OCI-LY1 (cell line): ENCODE data around the gene SUN5.

Source experiments
- EZH2 ChIP-seq: fragments of 200-600 bp; sonication (generic), shearing (Covaris generic); IDR thresholded peaks from 2 replicates; pipeline ENCODE4 v1.8.0; 2017; ENCODE audit warnings: borderline replicate concordance, mixed run types, mild to moderate bottlenecking, antibody characterized with exemption, low read length, moderate library complexity, mixed read lengths
- TF ChIP-seq, protein P1 (sequence below): fragments of 200-600 bp; sonication (generic), shearing (Covaris generic); IDR thresholded peaks from 2 replicates; pipeline ENCODE4 v1.5.1; 2017; ENCODE audit warnings: mild to moderate bottlenecking, antibody characterized with exemption, low read length, moderate library complexity, mixed read lengths

DNA sequence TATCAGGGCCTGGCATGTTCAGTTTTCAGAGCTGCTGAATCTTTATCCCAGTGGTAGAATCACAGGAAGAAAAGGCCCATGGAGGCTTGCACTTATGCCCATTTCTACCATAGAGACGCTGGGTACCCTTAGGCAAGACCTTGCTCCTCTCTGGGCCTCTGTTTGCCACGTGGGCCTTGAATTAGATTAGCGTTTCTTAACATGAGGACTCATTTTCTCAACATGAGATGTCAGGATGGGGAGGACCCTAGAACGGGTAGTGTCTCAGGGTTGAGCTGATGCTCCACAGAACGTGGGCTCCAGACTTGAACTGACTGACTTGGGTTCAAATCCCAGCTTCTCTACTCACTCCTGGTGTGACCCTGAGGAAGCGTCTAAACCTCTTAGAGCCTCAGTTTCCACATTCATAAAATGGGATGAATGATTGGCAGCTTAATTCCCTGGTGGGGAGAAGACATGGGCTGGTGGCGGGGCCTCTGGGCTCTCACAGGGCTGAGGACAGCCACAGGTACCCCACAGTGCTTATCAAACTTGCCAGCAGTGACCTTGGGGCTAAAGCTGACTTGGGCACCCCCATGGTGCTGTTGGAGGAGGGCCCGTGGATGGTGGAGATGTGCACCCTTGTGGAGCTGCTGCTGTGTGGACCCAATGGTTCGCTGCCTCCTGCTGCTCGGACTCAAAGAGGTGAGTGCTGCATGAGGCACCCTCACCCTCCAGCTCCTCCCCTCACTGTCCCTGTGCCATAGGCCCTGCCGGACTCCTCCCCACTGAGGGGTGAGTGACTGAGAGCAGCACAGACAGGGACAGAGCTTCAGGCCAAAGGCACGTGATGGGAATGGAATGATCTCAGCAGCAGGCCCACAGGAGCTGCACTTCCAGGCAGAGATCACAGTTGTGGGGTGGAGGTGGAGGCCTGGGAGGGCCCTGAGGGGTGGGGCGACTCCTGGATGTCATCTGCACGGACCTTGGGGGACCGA lies 28.2 kb downstream of the SUN5 start:
- TF ChIP-seq, protein P1, sequence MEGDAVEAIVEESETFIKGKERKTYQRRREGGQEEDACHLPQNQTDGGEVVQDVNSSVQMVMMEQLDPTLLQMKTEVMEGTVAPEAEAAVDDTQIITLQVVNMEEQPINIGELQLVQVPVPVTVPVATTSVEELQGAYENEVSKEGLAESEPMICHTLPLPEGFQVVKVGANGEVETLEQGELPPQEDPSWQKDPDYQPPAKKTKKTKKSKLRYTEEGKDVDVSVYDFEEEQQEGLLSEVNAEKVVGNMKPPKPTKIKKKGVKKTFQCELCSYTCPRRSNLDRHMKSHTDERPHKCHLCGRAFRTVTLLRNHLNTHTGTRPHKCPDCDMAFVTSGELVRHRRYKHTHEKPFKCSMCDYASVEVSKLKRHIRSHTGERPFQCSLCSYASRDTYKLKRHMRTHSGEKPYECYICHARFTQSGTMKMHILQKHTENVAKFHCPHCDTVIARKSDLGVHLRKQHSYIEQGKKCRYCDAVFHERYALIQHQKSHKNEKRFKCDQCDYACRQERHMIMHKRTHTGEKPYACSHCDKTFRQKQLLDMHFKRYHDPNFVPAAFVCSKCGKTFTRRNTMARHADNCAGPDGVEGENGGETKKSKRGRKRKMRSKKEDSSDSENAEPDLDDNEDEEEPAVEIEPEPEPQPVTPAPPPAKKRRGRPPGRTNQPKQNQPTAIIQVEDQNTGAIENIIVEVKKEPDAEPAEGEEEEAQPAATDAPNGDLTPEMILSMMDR, result no peak
- no peak for TF ChIP-seq EZH2
